Measurements from ENCODE around the gene ARL16. TPM values are rescaled to one million over a fixed set of nuclear protein-coding genes. Genes with fewer than 3 reads are reported as not detected.

The ARL16 gene
- total and polyA plus RNA-seq, 4 donors, result 7.9 to 24.3 (median 11.3) TPM

DNA sequence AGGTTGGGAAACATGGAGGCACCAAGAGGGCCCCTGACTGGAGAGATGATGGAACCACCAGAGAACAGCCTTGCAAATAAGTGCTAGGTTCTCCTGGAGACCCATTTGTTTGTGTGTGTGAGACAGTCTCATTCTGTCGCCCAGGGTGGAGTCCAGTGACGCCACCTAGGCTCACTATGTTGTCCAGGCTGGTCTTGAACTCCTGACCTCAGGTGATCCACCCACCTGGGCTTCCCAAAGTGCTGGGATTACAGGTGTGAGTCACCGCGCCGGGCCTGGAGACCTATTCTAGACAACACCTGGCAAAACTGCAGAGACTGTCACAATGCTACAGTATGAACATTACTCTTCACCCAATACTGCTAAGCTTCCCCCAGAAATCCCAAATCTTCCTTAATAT lies 48.2 kb downstream of the ARL16 start:
- Histone ChIP-seq H3K4me1 (ENCODE audit: control insufficient read depth in 4 of 4, insufficient read depth in 4 of 4, low read length in 3 of 4) (peaks cover 6 to 31% (median 17%) of the 10 kb centered on the region in 4 donors), H3K27me3 (ENCODE audit: control insufficient read depth in 4 of 4, insufficient read depth in 4 of 4, low read length in 3 of 4) (no peaks in the 10 kb centered on the region), H3K9ac (ENCODE audit: low read depth in 1 of 2, low read length in 2 of 2) (peak overlapping the region in 1 of 2 donors; percentile 39), H3K36me3 (ENCODE audit: control insufficient read depth in 4 of 4, insufficient read depth in 3 of 4, low read depth in 1 of 4, low read length in 3 of 4) (no peaks in the 10 kb centered on the region), H3K9me3 (ENCODE audit: control insufficient read depth in 4 of 4, low read length in 3 of 4) (no peaks in the 10 kb centered on the region), H3K27ac (ENCODE audit: low read depth in 1 of 2, low read length in 2 of 2) (peak overlapping the region in 1 of 2 donors; percentile 64), H3K4me3 (ENCODE audit: low read depth in 1 of 3, low read length in 3 of 3) (peak overlapping the region in 2 of 3 donors; percentile 74 to 90)
- TF ChIP-seq, protein P1, sequence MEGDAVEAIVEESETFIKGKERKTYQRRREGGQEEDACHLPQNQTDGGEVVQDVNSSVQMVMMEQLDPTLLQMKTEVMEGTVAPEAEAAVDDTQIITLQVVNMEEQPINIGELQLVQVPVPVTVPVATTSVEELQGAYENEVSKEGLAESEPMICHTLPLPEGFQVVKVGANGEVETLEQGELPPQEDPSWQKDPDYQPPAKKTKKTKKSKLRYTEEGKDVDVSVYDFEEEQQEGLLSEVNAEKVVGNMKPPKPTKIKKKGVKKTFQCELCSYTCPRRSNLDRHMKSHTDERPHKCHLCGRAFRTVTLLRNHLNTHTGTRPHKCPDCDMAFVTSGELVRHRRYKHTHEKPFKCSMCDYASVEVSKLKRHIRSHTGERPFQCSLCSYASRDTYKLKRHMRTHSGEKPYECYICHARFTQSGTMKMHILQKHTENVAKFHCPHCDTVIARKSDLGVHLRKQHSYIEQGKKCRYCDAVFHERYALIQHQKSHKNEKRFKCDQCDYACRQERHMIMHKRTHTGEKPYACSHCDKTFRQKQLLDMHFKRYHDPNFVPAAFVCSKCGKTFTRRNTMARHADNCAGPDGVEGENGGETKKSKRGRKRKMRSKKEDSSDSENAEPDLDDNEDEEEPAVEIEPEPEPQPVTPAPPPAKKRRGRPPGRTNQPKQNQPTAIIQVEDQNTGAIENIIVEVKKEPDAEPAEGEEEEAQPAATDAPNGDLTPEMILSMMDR (IDR thresholded peaks at IDR 0.05; ENCODE audit: low read depth, low read length, missing input control), result no peak
- WGBS, result 67% methylated on average over 5 of the region's 5 CpGs
- no peak for DNase-seq (ENCODE audit: low spot score)

DNA sequence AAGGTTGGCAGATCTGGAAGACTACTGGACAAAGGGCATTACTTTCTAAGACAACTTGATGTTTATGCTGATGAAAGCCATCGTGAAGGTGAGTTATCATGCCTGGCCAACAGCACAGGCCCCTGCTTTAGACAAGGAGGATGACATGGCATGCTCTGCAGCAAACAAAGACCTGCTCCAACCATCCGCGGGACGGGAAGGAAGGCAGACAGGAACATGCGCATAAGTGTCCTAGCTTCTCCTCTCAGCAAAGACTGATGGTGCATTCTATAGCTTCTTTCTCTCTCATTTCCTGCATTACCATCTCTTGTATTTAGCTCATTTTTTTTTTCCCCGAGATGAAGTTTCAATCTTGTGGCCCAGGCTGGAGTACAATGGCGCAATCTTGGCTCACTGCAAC lies 52.1 kb downstream of the ARL16 start:
- H3K4me1 ChIP-seq (ENCODE audit: control insufficient read depth in 4 of 4, insufficient read depth in 4 of 4, low read length in 3 of 4), result peaks cover 6 to 23% (median 13%) of the 10 kb centered on the region in 4 donors
- H3K36me3 ChIP-seq (ENCODE audit: control insufficient read depth in 4 of 4, insufficient read depth in 3 of 4, low read depth in 1 of 4, low read length in 3 of 4), result peaks cover 6 to 22% (median 14%) of the 10 kb centered on the region in 4 donors
- no peak overlapping the region for H3K4me3 ChIP-seq (ENCODE audit: low read depth in 1 of 3, low read length in 3 of 3)
- DNase-seq (ENCODE audit: low spot score), result no peak
- no peaks in the 10 kb centered on the region for H3K9me3 ChIP-seq (ENCODE audit: control insufficient read depth in 4 of 4, low read length in 3 of 4)
- TF ChIP-seq YY1 (IDR thresholded peaks at IDR 0.05) (no peak), RXRA (IDR thresholded peaks at IDR 0.05) (no peak), GABPA (IDR thresholded peaks at IDR 0.05 in 1 of 2, conservative IDR thresholded peaks at IDR 0.05 in 1 of 2) (no peak), ZBTB33 (IDR thresholded peaks at IDR 0.05) (no peak), MAX (IDR thresholded peaks at IDR 0.05) (no peak), NR2F2 (IDR thresholded peaks at IDR 0.05) (no peak), FOXA2 (IDR thresholded peaks at IDR 0.05) (no peak), TAF1 (conservative IDR thresholded peaks at IDR 0.05) (no peak), EGR1 (IDR thresholded peaks at IDR 0.05; ENCODE audit: low read depth in 2 of 2) (no peak), FOXA1 (IDR thresholded peaks at IDR 0.05) (no peak), HNF4G (IDR thresholded peaks at IDR 0.05) (no peak), JUND (IDR thresholded peaks at IDR 0.05) (no peak), RAD21 (IDR thresholded peaks at IDR 0.05) (no peak), SP1 (IDR thresholded peaks at IDR 0.05) (no peak), HNF4A (conservative IDR thresholded peaks at IDR 0.05) (no peak)
- TF ChIP-seq, protein P2, sequence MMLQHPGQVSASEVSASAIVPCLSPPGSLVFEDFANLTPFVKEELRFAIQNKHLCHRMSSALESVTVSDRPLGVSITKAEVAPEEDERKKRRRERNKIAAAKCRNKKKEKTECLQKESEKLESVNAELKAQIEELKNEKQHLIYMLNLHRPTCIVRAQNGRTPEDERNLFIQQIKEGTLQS (IDR thresholded peaks at IDR 0.05), result no peak
- TF ChIP-seq, protein P1 (IDR thresholded peaks at IDR 0.05; ENCODE audit: low read depth, low read length, missing input control), result no peak
- TF ChIP-seq, protein P3, sequence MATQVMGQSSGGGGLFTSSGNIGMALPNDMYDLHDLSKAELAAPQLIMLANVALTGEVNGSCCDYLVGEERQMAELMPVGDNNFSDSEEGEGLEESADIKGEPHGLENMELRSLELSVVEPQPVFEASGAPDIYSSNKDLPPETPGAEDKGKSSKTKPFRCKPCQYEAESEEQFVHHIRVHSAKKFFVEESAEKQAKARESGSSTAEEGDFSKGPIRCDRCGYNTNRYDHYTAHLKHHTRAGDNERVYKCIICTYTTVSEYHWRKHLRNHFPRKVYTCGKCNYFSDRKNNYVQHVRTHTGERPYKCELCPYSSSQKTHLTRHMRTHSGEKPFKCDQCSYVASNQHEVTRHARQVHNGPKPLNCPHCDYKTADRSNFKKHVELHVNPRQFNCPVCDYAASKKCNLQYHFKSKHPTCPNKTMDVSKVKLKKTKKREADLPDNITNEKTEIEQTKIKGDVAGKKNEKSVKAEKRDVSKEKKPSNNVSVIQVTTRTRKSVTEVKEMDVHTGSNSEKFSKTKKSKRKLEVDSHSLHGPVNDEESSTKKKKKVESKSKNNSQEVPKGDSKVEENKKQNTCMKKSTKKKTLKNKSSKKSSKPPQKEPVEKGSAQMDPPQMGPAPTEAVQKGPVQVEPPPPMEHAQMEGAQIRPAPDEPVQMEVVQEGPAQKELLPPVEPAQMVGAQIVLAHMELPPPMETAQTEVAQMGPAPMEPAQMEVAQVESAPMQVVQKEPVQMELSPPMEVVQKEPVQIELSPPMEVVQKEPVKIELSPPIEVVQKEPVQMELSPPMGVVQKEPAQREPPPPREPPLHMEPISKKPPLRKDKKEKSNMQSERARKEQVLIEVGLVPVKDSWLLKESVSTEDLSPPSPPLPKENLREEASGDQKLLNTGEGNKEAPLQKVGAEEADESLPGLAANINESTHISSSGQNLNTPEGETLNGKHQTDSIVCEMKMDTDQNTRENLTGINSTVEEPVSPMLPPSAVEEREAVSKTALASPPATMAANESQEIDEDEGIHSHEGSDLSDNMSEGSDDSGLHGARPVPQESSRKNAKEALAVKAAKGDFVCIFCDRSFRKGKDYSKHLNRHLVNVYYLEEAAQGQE (IDR thresholded peaks at IDR 0.05), result no peak
- no peak overlapping the region for H3K27ac ChIP-seq (ENCODE audit: low read depth in 1 of 2, low read length in 2 of 2)
- H3K9ac ChIP-seq (ENCODE audit: low read depth in 1 of 2, low read length in 2 of 2), result no peak overlapping the region
- H3K27me3 ChIP-seq (ENCODE audit: control insufficient read depth in 4 of 4, insufficient read depth in 4 of 4, low read length in 3 of 4), result no peaks in the 10 kb centered on the region
- 74% methylated on average over 7 of the region's 7 CpGs for WGBS
